Pons (tissue), 1 donor: ENCODE results near the gene EEFSEC.

Source experiments
- DNase-seq: peaks from one replicate; pipeline ENCODE4 v3.0.0-alpha.2; 2016; ENCODE audit warnings: low spot score

Gene EEFSEC

DNA sequence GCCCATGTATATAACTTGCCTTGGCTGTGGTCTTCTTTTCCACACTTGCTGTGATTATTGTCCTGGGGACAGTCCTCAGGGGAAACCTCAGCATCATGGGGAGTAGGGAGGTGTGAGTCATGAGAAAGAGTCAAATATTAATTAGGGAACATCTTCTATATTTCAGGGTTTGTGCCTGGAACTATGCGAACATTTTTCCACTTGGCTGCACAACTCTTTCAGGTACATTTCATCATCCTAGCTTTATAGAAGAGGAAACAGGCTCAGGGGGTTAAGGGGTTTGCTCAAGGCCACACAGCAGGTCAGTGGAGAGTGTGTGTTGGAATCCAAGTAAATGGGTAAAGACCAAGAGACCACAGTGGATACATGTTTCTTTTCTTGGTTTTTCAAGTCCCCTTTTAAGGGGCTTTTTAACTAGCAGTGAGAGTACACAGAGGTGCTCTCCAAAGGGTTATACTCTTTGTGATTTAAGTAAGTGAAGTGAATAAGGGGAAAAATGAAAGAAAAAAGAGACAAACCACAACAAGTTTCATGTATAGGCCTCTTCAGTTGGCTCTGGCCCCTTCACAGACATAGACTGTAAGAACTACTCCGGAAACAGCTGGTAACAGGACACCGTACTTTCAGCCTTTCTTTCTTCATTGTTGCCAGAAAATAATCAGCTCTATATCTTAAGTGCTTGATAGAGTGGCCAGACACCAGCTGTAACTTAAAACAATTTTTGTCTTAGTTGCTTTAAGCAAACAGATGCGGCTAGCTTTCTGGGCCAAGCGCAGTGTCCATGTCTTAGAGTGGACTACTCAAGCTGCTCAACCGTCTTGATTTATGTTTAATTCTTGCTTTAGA is 64.6 kb downstream of the EEFSEC start:
- no peak for DNase-seq

DNA sequence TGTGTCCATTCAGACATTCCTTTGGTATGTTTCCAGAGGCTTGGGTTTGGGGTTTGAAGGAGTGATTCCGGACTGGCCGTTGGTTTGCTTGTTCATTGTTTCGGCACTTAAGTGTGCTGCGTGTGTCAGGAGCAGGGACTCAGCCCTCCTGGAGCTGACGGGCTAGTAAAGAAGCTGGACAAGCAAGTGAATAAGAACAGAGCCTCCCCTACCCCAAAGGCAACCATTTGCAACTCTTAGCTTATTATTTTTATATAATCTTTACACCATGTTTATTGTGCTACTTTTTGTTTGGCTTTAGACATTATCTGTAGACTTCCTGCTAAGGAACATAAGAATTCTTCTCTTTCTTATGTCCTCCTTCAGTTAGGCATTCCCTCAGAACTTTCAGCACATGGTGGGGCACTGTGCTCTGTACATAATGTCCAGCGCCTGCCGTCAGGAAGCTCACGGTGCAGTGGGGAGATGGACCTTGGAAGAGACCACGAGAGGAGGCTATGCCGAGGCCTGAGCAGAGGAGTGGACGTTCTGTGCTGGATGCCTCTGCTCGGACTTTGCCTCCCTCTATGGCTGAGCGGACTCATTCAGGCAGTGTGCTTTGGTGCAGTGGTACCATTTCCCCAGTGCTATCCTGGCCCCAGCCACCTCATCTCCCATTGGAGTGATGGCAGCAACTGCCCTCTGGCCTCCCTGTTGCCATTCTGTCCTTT is 65.4 kb downstream of the EEFSEC start:
- no peak for DNase-seq

DNA sequence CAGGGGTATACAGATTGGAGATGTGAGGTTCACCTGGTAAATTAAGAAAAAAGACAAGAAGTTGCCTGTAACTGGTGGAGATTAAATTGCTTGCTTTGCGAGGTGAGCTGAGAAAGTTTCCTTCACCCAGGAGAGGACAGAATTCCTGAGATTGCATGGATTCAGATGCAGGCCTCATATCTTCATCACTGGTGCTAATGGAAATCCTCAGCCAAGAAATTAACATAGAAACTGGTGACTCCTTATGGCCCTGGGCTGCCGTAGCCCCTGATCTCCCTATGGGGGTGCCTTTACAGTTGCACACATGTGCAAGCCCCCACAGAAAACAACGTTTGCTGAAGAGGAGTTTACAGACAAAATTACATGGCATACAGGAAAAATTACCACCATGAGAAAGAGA is 68.0 kb downstream of the EEFSEC start:
- DNase-seq: no peak

DNA sequence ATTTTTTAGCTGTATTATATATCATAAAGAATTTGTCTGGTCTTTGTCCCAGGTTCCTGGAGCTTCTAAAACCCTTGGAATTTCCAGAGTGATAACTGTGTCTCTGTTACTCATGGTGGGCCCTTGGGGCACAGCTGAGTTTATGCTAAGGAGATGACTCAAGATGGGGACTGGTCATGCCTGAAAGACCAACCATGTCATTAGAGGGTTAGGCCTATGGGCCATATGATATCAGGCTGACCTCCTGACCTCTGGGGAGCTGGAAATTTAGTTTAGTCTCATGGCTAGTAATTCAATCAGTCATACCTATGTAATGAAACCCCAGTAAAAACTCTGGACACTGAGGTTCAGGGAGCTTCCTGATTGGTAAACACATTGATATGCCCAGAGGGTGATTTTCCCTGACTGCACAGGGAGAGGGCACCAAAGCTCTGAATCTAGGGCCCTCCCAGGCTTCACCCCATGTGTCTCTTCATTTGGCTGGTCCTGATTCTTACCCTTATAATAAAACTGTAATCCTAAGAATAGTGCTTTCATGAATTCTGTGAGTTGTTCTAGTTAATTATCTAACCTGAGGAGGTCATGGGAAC is 69.6 kb downstream of the EEFSEC start:
- DNase-seq: no peak

DNA sequence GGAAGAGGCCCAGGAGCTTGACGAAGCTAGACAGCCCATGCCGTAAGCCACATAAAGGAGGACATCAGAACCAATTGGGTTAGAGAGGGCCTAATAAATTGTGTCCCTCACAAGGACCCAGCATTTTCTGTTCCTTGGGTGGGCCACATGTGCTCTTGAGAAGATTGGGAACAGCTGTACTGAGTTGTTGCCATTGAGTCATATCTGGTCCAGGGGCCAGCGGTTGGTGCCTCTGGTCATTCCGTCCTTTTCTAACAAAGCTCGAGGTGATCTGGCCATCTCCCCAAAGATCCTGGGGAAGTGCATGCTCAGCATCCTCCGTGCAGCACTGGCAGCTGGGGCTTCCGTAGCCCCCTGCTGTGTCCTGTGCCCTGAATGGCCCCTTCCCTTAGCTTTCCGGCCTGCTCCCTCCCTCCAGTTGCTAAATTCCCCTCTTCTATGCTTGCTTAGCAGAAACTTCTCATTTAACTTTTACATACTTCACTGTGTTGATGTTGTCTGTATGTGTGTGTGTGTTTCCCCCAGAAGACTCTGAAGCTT is 73.0 kb downstream of the EEFSEC start:
- DNase-seq: no peak

DNA sequence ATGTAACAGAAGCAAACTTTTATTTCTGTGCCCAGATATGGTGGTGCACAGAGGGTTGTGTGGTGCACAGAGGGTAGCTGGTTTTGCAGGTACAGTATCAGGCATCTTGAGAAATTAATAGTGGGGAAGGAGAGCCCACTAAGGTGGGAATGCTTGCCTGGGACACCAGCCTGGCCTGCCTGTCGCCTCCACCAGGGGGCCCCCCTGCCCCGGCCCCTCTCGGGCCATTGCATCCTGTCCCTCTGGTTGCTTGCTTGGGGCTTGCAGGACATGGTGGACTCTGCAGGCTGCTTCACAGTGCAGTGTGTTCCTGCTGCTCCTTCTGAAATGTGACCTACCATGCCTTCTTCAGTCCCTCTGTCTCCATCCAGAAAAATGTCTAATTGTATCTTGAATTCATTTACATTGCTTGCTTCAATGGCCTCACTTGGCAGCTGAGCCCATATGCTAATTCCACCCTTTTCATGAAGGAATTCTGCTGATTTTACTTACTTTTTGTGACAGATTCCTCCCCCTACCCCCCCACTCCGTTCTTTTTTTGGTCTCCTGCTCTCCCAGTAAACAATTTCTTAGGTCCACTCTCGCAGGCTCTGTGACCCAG is 73.6 kb downstream of the EEFSEC start:
- DNase-seq: peak; percentile 27

DNA sequence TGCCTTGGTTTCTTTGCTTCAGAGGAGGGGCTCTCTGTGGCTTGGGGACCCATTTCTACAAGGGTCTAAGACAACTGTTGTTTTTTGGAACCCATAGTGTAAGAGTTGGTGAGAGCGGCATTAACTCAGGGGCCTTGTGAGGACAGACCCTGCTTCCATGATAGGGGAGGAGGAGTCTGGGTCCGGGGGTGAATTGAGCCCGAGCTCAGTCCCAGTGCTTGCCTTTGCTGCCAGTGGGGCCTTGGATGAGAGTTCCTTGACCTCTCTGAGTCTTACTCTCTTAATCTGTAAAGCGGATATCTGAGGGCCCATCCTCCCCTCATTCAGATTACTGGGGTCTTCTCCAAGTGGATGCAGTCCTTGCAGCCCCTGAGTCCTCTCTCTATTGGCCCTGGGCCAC is 74.2 kb downstream of the EEFSEC start:
- DNase-seq: no peak

DNA sequence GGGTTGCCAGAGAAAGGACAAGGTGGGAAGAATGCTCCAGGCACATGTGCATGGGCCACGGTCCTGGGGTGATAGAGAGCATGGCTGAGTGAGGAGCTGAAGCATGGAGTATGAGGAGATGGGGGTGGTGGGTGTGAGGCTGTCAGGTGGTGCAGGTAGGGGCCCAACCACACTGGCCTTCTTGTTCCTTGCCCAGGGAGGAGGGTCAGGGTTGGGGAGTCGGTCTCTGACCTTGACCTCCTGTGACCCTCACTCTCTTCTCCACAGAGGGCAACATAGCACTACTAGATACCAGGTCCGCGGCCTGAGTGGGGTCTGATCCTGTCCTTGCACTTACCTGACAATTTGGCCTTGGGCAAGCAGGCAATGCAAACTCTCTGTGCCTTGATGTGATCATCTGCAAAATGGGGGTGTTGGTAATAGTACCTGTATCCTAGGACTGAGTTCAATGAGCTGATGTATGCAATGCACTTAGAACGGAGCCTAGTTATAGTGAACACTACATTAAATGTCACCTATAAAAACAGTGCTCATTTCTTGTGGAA is 75.2 kb downstream of the EEFSEC start:
- DNase-seq: no peak

DNA sequence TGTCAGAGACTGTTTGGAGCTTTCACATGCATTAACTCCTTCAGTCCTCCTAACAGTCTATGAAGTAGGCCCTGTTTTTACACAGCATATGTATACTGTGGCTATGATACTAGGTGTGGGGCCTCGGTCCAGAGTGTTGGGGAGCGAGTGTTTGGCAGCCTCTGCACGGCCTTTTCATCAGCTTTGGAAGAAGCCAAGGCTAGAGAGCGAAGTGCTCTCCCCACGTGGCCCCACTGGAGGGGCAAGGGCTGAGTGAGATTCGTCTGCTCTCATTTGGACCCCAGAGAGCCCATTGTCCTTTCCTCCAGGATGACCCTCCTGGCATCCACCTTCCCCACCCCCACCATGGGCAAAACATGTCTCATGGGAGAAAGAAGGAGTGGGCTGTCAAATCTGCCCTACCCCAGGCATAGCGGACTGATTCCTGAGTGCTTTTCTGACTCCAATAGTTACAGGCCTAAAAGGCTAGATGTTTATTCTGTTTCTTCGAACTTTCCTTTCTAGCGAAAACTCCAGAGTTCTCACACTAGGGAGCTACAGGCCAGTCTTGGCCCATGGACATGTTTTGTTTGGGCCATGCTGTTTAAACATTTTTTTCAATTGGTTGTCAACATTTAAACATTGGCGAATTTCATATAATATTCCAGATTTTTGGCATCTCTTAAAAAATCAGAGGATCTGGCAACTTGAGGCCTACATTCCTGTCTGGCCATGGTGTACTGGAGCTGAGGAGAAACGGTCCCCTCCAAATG is 76.0 kb downstream of the EEFSEC start:
- DNase-seq: no peak

DNA sequence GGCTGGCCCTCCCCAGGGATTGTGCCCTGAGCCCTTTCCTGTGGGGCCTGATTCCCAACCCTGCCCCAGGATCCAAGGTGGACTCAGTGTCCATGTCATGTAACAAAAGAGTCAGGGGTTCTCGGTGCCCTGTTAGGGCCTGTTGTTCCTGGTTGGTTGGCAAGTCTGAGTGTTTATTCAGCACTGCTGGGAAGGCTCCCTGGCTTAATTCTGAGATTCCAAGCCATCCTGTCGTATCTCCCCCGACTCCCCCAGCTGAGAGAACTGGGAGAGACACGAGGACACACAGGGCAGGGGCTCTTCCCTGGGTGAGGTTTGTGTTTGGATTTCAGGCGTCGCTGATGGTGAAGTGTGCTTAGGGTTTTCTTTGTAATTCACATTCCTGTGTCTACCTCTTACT is 78.3 kb downstream of the EEFSEC start:
- DNase-seq: no peak

DNA sequence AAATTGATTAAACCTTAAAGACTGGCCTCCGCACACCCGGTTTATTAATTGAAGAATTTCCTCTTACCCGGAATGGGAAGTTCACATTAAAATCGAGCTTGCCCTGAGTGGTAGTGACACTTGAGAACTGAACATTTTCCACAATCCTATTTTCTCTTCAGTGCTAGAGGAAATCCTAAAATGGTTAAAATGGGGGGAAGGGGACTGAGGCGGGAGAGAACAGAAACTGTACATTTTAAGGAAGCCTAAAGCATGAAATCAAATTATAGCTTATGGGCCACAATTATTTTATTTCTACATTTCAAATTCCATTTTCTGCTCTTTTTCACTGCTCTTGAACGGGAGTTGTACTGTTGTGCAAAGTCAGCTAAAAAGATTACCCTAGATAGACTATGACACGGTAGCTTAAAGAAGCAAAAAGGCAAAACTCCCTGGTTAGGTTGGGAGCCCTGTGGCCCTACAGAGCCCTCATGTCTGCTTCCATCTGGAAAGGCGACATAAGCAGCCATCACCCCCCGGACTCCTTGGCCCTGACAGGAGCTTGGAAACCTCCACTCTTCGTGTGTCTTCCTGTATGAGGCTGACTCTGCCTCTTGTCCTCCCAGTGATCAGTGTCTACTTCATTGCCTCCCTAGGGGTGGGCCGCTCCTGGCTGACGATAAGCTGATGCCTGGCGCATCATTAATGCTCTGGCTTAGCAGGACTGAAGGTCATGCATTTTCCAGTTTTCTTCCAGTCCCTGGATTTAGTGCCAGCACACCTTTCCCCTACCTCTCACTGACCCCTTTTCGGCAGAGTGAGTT is 79.3 kb downstream of the EEFSEC start:
- no peak for DNase-seq

DNA sequence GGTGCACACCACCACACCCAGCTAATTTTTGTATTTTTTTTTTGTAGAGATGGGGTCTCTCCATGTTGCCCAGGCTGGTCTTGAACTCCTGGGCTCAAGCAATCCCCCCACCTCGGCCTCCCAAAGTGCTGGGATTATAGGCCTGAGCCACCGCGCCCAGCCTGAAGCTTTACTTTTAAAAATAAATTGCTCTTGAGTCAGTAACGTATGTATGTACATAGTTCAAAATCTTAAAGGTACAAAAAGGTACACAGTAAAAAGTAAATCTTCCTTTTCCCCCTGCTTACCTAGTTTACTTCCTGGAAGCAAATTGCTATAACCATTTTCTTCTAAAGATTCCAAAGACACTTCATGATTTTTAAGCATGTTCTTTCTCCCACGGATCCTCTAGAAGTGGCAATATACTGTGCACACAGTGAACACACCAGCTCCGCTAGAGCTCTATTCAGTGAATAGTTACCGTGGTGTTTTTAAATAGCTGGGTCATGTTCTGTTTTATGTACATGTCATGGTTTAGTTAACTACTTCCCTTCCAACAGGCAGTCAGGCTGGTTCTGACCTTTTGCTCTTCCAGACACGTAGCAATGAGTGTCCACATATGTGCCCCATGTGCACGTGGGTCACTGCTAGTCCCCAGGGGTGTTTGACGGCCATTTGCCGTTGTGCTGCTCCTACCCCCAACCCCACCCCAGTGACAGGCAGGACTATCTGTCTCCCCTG is 82.1 kb downstream of the EEFSEC start:
- no peak for DNase-seq

DNA sequence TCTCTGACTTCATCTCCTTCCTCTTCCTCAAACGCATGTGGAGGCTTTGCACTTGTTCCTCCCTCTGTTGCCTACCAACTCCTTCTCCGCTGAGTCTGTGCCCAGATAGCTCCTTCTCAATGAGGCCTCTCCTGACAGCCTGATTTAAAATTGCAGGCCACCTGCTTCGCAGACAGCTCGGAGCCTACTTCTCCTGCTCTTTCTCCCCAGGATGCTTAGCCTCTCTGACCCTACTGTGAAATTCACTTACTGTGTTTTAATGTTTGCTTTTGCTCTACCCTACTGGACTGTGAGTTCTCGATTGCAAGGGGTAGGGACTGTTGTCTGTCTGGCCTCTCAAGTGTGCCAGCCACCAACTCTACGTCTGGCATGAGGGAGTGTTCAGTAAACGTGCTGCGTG is 83.4 kb downstream of the EEFSEC start:
- no peak for DNase-seq

DNA sequence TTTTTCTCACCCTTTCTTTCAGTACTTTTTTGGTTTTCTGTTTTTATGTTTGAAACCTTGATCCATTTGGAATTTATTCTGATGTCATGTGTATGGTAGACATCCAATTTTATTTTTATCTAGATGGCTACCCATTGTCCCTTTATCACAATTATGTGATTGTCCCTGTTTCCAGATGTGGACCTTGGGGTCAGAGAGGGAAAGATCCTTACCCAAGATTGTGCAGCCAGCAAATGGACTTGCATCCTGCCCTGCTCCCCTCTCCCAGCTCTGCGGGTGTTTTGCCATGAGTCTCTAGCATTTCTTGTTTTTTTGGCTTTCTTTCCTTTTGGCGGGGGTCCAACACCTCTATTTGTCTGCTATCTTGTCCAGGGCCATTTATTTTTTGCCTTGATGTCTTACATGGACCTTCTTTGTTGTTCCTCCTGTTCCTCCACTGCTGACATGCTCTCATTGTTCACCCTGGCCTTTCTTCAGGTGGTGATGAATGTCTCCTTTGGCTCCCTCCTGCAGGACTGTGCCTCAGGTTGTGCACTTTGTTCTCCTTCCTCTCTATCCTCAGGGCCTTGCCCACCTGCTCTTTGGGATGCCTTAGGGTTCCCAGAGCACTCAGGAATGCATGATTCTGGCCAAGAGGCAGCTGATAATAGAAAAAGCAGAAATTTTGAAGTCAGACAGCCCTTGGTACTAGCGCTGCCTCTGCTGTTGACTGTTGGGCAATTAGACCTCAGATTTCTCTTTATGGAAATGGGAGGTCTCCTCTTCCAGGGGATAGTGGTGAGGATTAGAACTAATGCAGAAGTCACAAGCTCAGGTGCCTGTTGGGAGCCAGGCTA is 84.3 kb downstream of the EEFSEC start:
- no peak for DNase-seq

DNA sequence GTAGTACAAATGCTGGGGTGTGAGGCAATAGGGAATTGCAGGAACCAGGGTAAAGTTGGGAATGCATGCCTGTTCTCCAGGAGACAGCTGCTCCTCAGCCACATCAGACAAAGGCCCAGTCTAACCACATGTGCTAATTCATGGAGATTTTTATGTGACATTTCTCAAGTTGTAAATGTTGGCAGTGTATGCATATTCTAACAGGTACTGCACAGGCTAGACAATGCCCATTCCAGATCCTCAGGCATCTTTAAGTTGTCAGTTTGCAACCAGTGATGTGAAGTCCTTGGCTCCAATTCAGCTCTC is 84.9 kb downstream of the EEFSEC start:
- DNase-seq: no peak

DNA sequence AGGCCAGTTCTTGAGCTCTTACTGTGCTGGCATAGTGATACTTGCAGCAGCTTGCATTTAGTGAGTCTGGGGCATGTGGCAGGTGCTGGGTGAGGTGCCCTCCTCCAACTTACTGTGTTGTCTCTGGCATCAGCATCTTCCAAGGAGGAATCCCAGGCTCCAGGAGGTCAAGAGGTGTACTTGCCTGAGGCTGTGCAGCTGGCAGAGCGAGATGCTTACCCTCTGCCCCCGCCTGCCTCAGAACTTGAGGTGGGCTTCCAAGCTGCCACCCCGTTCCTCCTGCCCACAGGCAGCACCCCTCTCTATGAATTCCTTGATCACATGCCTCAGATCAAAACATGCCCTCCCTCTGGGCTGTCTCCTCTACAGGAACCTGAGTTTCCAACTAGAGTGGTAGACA is 86.0 kb downstream of the EEFSEC start:
- DNase-seq: no peak

DNA sequence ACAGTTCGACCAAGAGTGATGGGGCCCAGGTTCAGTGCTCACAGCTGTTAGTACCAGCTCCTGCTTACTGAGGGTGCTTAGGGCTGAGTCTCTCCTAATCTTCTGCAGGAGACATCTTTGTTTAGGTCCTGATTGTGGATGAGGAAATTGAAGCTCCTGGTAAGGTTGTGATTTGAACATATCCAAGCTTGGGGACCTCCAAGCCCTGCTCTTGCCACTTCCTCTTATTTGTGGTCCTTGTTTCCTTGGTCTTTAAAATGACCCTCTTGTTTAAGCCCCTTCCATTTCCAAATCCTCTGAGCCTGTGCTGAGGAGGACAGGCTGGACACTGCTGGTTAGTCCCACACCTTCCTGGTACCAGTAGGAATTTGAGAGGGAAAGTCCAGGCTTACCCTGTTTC is 87.0 kb downstream of the EEFSEC start:
- no peak for DNase-seq

DNA sequence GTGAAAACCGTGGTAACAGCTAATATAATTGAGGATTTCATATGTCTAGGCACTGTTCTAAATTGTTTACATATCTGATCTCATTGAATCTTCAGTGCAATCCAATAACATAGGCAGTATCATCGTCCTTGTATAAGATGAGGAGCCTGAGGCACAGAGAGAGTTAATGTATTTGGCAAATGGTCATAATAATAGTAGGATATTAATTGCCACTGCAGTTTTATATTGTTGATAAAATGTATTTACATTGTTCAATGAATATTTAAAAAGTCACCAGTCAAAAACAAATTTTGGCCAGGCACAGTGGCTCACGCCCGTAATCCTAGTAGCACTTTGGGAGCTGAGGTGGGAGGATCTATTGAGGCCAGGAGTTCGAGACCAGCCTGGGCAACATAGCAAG is 88.5 kb downstream of the EEFSEC start:
- DNase-seq: no peak
